MM.1S (cell line): ENCODE measurements around the gene TMEM250.

Experiments used
- DNase-seq: peaks from one replicate; pipeline ENCODE4 v3.0.0-alpha.2; 2015
- H2AFZ ChIP-seq: fragments of 300-600 bp; sonication (generic); 2 replicates; pipeline ENCODE4 v1.6.0; 2016; ENCODE audit warnings: antibody characterized with exemption, low read length
- H3F3A ChIP-seq: fragments of 300-600 bp; sonication (generic); 2 replicates; pipeline ENCODE4 v1.6.1; 2016; ENCODE audit warnings: mild to moderate bottlenecking, antibody characterized with exemption, low read length, moderate library complexity, mixed read lengths; ENCODE audit not compliant: insufficient read depth
- H3K27ac ChIP-seq: fragments of 300-600 bp; sonication (generic); 2 replicates; pipeline ENCODE4 v1.5.1; 2016; ENCODE audit warnings: mild to moderate bottlenecking, low read length
- H3K27me3 ChIP-seq: fragments of 300-600 bp; sonication (generic); replicated peaks from 2 replicates; pipeline ENCODE4 v1.6.0; 2016; ENCODE audit warnings: low read length; ENCODE audit not compliant: insufficient read depth
- H3K36me3 ChIP-seq: fragments of 300-600 bp; sonication (generic); replicated peaks from 2 replicates; pipeline ENCODE4 v1.6.1; 2016; ENCODE audit warnings: mild to moderate bottlenecking, low read length, mixed read lengths; ENCODE audit not compliant: insufficient read depth
- H3K4me1 ChIP-seq: fragments of 300-600 bp; sonication (generic); 2 replicates; pipeline ENCODE4 v1.6.1; 2016; ENCODE audit warnings: low read length, mixed read lengths
- H3K4me2 ChIP-seq: fragments of 300-600 bp; sonication (generic); 2 replicates; pipeline ENCODE4 v1.6.0; 2016; ENCODE audit warnings: low read depth, low read length
- H3K4me3 ChIP-seq: fragments of 300-600 bp; sonication (generic); 2 replicates; pipeline ENCODE4 v1.5.1; 2016; ENCODE audit warnings: low read length, mixed read lengths
- H3K79me2 ChIP-seq: fragments of 300-600 bp; sonication (generic); 2 replicates; pipeline ENCODE4 v1.6.1; 2016; ENCODE audit warnings: mixed run types, low read length, mixed read lengths
- H3K9ac ChIP-seq: fragments of 300-600 bp; sonication (generic); 2 replicates; pipeline ENCODE4 v1.6.1; 2016; ENCODE audit warnings: low read length, mixed read lengths
- H3K9me2 ChIP-seq: fragments of 300-600 bp; sonication (generic); replicated peaks from 2 replicates; pipeline ENCODE4 v1.6.1; 2016; ENCODE audit warnings: mild to moderate bottlenecking, low read length, mixed read lengths; ENCODE audit not compliant: insufficient read depth
- H3K9me3 ChIP-seq: fragments of 300-600 bp; sonication (generic); replicated peaks from 2 replicates; pipeline ENCODE4 v1.6.1; 2016; ENCODE audit warnings: mild to moderate bottlenecking, low read length, mixed read lengths; ENCODE audit not compliant: insufficient read depth
- H4K20me1 ChIP-seq: fragments of 300-600 bp; sonication (generic); 2 replicates; pipeline ENCODE4 v1.6.1; 2016; ENCODE audit warnings: mild to moderate bottlenecking, low read length, moderate library complexity, mixed read lengths; ENCODE audit not compliant: insufficient read depth
- CTCF ChIP-seq: fragments of 300-600 bp; sonication (generic); IDR thresholded peaks from 2 replicates; pipeline ENCODE4 v1.5.1; 2016; ENCODE audit warnings: antibody characterized with exemption, low read length, mixed read lengths
- EZH2 ChIP-seq: fragments of 300-600 bp; sonication (generic); optimal IDR thresholded peaks from 2 replicates; pipeline ENCODE3; 2017; ENCODE audit warnings: low read depth, mild to moderate bottlenecking, antibody characterized with exemption, low read length, mixed read lengths
- EZH2phosphoT487 ChIP-seq: fragments of 300-600 bp; sonication (generic); IDR thresholded peaks from 2 replicates; pipeline ENCODE4 v1.6.1; 2018; ENCODE audit warnings: antibody characterized with exemption, low read length

Gene TMEM250

GRCh38 chr9:136108648-136109266 is 9.9 kb downstream of the TMEM250 start:
- peak overlapping the region; percentile 39; the same call in 1 of the 2 replicates for H3K27ac ChIP-seq
- no peaks in the 10 kb centered on the region for H3K36me3 ChIP-seq
- no peaks in the 10 kb centered on the region for H3K79me2 ChIP-seq
- H2AFZ ChIP-seq, result peak overlapping the region; percentile 80
- no peak for DNase-seq
- peaks cover 4% of the 10 kb centered on the region; the same call in 1 of the 2 replicates for H3F3A ChIP-seq
- H3K4me2 ChIP-seq, result peak overlapping the region; percentile 85
- no peaks in the 10 kb centered on the region for H3K9me2 ChIP-seq
- peak overlapping the region; percentile 21; the same call in 1 of the 2 replicates for H3K9ac ChIP-seq
- peak overlapping the region; percentile 44 for H3K4me3 ChIP-seq
- H3K9me3 ChIP-seq, result no peaks in the 10 kb centered on the region
- no peaks in the 10 kb centered on the region for H4K20me1 ChIP-seq
- TF ChIP-seq EZH2, result no peak
- no peak for TF ChIP-seq CTCF
- TF ChIP-seq EZH2phosphoT487, result no peak
- peaks cover 17% of the 10 kb centered on the region for H3K27me3 ChIP-seq
- H3K4me1 ChIP-seq, result peaks cover 24% of the 10 kb centered on the region

GRCh38 chr9:136107953-136108647 is 10.6 kb downstream of the TMEM250 start:
- H3K9me3 ChIP-seq, result no peaks in the 10 kb centered on the region
- H3K4me1 ChIP-seq, result peaks cover 24% of the 10 kb centered on the region
- no peaks in the 10 kb centered on the region for H3K79me2 ChIP-seq
- H3K36me3 ChIP-seq, result no peaks in the 10 kb centered on the region
- no peak overlapping the region for H3K4me3 ChIP-seq
- TF ChIP-seq EZH2, result no peak
- no peak for TF ChIP-seq EZH2phosphoT487
- no peak for TF ChIP-seq CTCF
- H3K27ac ChIP-seq, result no peak overlapping the region
- H3F3A ChIP-seq, result peaks cover 4% of the 10 kb centered on the region; the same call in 1 of the 2 replicates
- no peak overlapping the region for H3K9ac ChIP-seq
- H3K27me3 ChIP-seq, result peaks cover 24% of the 10 kb centered on the region
- DNase-seq, result no peak
- no peak overlapping the region for H2AFZ ChIP-seq
- no peak overlapping the region for H3K4me2 ChIP-seq
- H3K9me2 ChIP-seq, result no peaks in the 10 kb centered on the region
- no peaks in the 10 kb centered on the region for H4K20me1 ChIP-seq

GRCh38 chr9:136107155-136107952 is 11.3 kb downstream of the TMEM250 start:
- peaks cover 4% of the 10 kb centered on the region; the same call in 1 of the 2 replicates for H3F3A ChIP-seq
- TF ChIP-seq EZH2, result no peak
- no peak for TF ChIP-seq CTCF
- no peak for TF ChIP-seq EZH2phosphoT487
- H3K9me2 ChIP-seq, result no peaks in the 10 kb centered on the region
- DNase-seq, result no peak
- H3K9ac ChIP-seq, result no peak overlapping the region
- peaks cover 24% of the 10 kb centered on the region for H3K4me1 ChIP-seq
- H3K4me3 ChIP-seq, result no peak overlapping the region
- no peak overlapping the region for H2AFZ ChIP-seq
- H3K9me3 ChIP-seq, result no peaks in the 10 kb centered on the region
- no peaks in the 10 kb centered on the region for H3K79me2 ChIP-seq
- no peaks in the 10 kb centered on the region for H4K20me1 ChIP-seq
- H3K4me2 ChIP-seq, result no peak overlapping the region
- no peak overlapping the region for H3K27ac ChIP-seq
- peaks cover 27% of the 10 kb centered on the region for H3K27me3 ChIP-seq
- H3K36me3 ChIP-seq, result no peaks in the 10 kb centered on the region
